Iris pigment epithelial cell (primary cell): ENCODE data around the gene PRPF38B.
A peak's percentile ranks its signal among the peaks of the same experiment; 100 is the strongest.
"Not testable (repeated sequence)": the region's sequence is repeated elsewhere in the genome, so short reads cannot be mapped to it uniquely, and the experiment has no call there.

ENCODE experiments used
- DNase-seq: peaks from one replicate; pipeline ENCODE4 v3.0.0-alpha.2; 2011; ENCODE audit warnings: low read depth

Gene PRPF38B

GRCh38 chr1:108691942-108692723, at the start of gene PRPF38B:
PRPF38B (plus strand) TSS chr1:108692310; CDS start chr1:108692592, 282 bp downstream.
- DNase-seq: peak; percentile 92

GRCh38 chr1:108643492-108644335, 48.4 kb upstream of the PRPF38B start:
- peak; percentile 81 for DNase-seq

- no peak for DNase-seq
These were observed 47.1 kb upstream of the PRPF38B start for GRCh38 chr1:108644984-108645383.

GRCh38 chr1:108645564-108646184, 46.4 kb upstream of the PRPF38B start:
- no peak for DNase-seq

GRCh38 chr1:108646265-108646647, 45.9 kb upstream of the PRPF38B start:
- DNase-seq: no peak

GRCh38 chr1:108646648-108647269, 45.4 kb upstream of the PRPF38B start:
- DNase-seq: peak; percentile 95

- DNase-seq: no peak
These were observed 38.5 kb upstream of the PRPF38B start for GRCh38 chr1:108653431-108654105.

GRCh38 chr1:108657356-108658080, 34.6 kb upstream of the PRPF38B start:
- no peak for DNase-seq

- DNase-seq: peak; percentile 77
These were observed 31.0 kb upstream of the PRPF38B start, which contains the start of gene HENMT1 for GRCh38 chr1:108661030-108661609. HENMT1 (minus strand) TSS chr1:108661093; CDS start chr1:108659884, 1,209 bp downstream.

- DNase-seq: no peak
These were observed 29.0 kb upstream of the PRPF38B start for GRCh38 chr1:108663074-108663473.

- no peak for DNase-seq
These were observed 27.6 kb upstream of the PRPF38B start for GRCh38 chr1:108664481-108664880.

- no peak for DNase-seq
These were observed 27.0 kb upstream of the PRPF38B start for GRCh38 chr1:108665067-108665466.

GRCh38 chr1:108665771-108666170, 26.3 kb upstream of the PRPF38B start:
- no peak for DNase-seq

GRCh38 chr1:108667422-108667821, 24.7 kb upstream of the PRPF38B start:
- not testable (repeated sequence) for DNase-seq

GRCh38 chr1:108668777-108669176, 23.3 kb upstream of the PRPF38B start:
- no peak for DNase-seq

GRCh38 chr1:108669679-108670078, 22.4 kb upstream of the PRPF38B start:
- no peak for DNase-seq

- no peak for DNase-seq
These were observed 21.9 kb upstream of the PRPF38B start for GRCh38 chr1:108670131-108670773.

- no peak for DNase-seq
These were observed 21.0 kb upstream of the PRPF38B start for GRCh38 chr1:108671143-108671542.

GRCh38 chr1:108678706-108679105, 13.4 kb upstream of the PRPF38B start:
- no peak for DNase-seq
